ENCODE measurements around the gene PCSK9.

PCSK9 gene

GRCh38 chr1:55044617-55045397 lies 5.5 kb downstream of the PCSK9 start:
- DNase-seq (no peak), ATAC-seq (no peak)

- ATAC-seq (no peak), DNase-seq (no peak)
Measured at GRCh38 chr1:55045430-55045829, 6.1 kb downstream of the PCSK9 start.

- ATAC-seq (no peak), DNase-seq (no peak)
Measured at GRCh38 chr1:55046871-55047270, 7.5 kb downstream of the PCSK9 start.

DNA sequence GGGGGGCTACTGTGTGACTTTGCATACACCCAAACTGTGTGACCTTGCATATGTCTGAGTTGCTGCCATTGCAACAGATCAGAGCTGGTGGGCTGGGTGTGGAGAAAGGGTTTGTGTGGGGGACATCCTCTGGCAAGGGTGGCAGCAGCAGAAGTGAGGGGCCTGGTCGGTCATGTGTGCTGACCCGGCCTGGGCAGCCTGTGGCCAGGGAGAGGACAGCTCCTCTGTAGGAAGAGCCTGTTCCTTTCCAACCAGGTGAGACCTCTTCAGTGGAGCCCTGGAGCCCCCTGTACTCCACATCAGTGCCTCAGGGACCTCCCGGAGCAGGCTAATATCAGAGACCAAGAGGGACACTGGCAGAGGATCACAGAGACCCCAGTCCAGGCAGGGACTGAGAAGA lies 8.3 kb downstream of the PCSK9 start:
- DNase-seq: no peak
- no peak for ATAC-seq

- ATAC-seq (no peak), DNase-seq (no peak)
Measured at GRCh38 chr1:55048453-55049270, 9.3 kb downstream of the PCSK9 start.

DNA sequence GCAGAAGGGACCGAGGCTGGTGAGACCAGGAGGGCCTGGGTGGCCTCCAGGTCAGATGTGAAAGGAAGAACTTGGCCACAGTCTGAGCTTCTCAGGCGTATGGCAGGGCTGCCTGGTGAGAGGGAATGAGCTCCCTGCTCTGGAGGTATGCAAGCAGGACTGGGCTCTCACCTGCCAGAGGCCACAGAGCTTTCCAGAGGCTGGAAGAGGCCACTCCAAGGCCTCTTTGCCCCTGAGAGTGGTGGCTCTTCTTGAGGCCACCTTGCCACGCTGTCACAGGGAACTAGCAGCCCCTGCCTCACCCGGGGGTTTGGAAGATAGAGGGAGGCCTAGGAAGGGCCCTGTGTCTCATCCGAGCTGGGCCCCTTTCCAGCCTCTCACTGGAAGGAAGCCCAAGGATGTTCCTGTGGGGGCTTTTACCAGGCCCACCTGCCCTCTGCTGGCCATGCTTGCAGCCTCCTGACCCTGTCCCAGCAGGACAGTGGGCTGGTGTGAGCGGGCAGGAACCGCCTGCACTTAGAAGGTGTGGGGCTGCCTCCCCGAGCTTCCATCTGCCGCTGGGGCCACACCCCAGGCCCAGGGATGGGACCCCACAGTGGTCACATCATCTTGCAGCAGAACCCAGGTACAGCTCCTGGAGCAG lies 10.0 kb downstream of the PCSK9 start:
- ATAC-seq: no peak
- no peak for DNase-seq

GRCh38 chr1:55049914-55050278 lies 10.5 kb downstream of the PCSK9 start:
- DNase-seq (no peak), ATAC-seq (no peak)

DNA sequence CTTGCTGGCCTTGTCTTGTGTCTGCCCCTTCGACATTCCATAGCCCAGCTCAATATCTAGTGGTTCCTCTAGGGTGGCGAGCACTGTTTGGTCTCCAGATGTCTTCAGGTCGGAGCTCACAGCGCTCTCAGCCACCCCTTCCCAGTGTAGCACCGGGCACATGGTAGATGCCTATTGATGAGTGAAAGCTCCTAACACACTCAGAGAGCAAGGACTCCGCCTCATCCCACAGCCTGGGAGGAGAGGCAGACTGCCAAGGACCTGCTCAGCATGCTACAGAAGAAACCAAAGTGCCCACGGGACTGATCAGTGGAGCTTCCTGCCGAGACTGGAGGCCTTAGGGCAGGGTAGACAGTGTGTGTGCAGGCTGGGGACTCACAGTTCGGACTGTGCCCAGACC lies 10.9 kb downstream of the PCSK9 start:
- ATAC-seq (no peak), DNase-seq (no peak)

DNA sequence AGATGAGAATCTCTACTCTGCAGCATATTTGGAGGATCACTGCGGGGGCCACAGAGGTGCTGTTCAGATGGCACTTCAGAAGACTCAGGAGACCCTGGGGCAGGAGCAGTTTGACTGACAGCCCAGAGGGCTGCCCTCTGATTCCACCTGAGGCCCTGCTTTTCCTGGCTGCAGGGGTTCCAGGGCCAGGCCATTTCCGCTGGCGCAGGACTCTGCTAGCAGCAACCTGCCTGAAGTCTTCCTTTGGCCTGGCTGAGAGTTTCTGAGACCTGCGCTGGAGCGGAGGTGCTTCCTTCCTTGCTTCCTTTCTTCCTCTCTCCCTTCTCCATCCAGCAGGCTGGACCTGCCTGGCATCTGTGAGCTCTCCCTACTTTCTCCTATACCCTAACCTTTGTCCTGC lies 11.8 kb downstream of the PCSK9 start:
- no peak for ATAC-seq

GRCh38 chr1:55051621-55052020 lies 12.3 kb downstream of the PCSK9 start:
- ATAC-seq (no peak), DNase-seq (no peak)

More for the DNA sequence above, 11.8 kb downstream of the PCSK9 start:
- DNase-seq: no peak

DNA sequence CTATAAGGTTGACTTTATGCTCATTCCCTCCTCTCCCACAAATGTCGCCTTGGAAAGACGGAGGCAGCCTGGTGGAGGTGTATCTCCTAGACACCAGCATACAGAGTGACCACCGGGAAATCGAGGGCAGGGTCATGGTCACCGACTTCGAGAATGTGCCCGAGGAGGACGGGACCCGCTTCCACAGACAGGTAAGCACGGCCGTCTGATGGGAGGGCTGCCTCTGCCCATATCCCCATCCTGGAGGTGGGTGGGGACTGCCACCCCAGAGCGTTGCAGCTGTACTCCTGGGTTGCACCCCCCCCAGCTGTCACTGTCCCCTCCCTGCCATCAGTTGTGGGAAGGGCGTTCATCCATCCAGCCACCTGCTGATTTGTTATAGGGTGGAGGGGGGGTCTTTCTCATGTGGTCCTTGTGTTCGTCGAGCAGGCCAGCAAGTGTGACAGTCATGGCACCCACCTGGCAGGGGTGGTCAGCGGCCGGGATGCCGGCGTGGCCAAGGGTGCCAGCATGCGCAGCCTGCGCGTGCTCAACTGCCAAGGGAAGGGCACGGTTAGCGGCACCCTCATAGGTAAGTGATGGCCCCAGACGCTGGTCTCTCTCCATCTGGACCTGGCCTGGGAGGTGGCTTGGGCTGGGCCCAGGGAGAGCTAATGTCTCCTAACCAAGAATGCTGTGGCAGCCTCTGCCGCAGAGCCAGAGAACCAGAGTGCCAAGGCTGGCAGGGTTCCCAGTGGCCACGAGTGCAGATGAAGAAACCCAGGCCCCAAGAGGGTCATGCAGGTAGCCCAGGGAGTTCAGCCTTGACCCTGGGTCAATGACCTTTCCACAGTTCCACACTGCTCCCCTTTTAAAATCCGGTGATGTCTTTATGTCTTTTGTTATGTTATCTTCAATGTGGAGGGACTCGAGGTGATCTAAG lies 13.1 kb downstream of the PCSK9 start:
- no peak for DNase-seq
- ATAC-seq: no peak

DNA sequence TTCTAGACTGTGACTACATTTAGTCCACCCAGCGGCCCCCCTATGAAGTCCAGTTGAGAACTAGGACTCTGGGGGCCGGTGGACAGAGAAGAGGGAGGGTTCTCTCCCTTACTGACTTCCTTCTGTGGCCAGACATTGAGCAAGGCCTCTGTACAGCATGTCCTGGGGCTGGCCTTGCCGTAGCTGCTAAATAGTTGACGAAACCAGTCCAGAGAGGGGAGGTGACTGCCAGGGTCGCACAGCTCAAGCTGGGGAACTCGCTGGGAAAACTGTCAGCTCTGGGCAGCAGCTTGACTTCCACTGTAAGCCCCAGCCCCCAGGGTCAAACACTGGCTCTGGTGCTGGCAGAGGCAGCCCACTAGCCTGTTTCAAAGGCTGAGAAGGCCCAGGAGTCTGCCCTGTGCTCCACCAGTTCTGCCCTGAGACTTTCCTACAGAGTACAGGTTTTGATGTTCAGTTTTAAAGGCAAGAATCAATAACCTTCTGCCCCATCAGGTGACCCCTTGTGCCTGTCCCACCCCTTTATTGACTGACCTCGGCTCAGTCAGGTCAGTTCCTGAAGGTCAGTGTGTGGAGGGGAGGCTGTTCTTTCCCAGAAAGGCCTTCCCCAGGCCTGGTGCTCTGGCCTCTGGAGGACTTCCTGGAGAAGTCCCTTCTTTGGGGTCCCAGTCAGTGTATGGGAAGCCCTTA lies 14.1 kb downstream of the PCSK9 start:
- ATAC-seq (no peak), DNase-seq (no peak)

- DNase-seq (no peak), ATAC-seq (no peak)
Measured at GRCh38 chr1:55054396-55054795, 15.0 kb downstream of the PCSK9 start.

DNA sequence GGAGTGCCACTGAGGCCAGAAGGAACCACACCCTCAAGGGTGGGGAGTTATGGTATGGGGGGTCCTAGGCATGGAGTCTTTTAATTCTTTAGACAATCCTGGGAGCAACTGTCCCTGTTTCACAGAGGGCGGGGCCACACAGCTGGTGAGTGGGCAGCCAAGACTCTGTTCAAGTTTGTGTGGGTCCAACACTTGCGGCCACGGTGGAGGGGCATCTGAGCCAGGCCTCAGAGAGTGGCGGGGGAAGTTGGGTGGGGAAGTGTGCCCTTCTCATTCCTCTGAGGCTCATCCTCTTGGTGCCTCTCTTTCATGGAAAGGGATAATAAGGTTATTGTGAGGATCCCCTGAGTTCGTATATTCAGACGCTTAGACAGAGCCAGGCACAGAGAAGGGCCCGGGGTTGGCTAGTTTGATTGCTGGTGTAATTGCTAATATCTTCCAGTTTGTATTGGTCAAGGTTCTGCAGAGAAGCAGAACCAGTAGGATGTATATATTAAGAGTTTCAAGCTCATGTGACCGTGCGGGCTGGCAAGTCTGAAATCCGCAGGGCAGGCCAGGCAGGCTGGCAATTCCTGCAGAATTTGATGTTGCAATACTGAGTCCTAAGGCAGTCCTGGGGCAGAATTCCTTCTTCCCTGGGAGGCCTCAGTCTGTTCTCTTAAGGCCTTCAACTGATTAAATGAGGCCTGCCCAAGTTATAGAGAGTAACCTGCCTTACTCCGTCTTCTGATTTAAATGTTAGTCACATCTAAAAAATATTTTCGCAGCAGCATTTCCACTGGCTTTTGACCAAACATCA lies 15.9 kb downstream of the PCSK9 start:
- DNase-seq: no peak
- ATAC-seq: no peak

DNA sequence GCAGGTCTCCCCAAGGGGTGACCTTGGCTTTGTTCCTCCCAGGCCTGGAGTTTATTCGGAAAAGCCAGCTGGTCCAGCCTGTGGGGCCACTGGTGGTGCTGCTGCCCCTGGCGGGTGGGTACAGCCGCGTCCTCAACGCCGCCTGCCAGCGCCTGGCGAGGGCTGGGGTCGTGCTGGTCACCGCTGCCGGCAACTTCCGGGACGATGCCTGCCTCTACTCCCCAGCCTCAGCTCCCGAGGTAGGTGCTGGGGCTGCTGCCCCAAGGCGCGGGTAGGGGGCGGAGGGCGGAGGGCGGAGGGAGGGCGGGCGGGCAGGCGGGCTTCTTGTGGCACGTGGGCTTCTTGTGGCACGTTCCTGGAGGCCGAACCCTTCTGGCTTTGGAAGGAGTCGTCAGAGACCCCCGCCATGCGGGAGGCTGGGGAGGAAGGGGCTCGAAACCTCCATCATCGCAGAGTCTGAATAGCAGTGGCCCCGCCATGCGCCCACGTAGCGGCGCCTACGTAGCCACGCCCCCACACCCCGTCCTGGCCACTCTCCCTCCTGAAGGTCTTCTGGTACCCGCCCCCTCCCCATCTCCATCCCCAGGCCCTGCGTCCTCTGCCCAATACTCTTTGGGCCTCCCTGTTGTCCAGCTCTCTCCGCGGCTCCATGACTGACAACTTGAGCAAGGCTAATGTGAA lies 16.7 kb downstream of the PCSK9 start:
- ATAC-seq: no peak
- DNase-seq: no peak

DNA sequence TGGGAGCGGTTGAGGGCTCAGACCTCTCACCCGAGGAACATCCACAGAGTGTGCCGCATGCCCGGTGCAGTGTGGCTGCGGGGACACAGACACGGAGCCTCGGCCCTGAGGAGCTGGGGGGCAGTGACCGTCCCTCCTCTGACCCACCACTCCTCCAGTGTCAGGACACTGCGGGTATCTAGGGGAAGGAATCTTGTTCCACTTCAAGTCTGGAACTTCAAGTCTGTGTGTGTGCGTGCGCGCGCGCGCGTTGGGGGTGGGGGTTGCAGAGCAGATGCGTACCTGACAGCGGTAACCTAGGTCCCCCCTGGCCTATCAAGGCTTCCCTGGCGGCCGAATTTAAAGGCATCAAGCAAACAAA lies 17.3 kb downstream of the PCSK9 start:
- DNase-seq (no peak), ATAC-seq (no peak)

DNA sequence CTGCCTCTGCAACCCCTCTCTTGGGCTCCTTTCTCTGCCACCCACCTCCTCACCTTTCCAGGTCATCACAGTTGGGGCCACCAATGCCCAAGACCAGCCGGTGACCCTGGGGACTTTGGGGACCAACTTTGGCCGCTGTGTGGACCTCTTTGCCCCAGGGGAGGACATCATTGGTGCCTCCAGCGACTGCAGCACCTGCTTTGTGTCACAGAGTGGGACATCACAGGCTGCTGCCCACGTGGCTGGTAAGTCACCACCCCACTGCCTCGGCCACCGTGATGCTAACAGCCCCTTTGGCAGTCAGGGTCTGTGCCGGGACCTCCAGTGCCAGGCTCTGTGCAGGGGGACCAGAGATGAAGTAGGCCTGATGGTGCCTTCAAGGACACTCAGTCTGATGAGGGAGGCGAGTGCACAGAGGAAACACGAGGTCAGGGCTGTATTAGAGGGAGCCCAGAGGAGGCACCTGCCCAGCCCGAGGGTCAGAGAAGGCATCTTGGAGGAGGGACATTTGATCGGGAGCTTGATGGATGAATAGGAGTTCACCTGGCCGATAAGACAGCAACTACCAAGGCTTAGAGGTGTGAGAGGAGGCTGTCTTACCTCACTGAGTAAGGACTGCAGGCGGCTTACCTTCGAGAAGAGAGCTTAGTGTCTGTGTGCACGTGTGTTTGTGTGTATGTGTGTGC lies 18.1 kb downstream of the PCSK9 start:
- ATAC-seq: no peak
- no peak for DNase-seq

- no peak for DNase-seq
- ATAC-seq: no peak
Measured at GRCh38 chr1:55057956-55058298, 18.6 kb downstream of the PCSK9 start.

DNA sequence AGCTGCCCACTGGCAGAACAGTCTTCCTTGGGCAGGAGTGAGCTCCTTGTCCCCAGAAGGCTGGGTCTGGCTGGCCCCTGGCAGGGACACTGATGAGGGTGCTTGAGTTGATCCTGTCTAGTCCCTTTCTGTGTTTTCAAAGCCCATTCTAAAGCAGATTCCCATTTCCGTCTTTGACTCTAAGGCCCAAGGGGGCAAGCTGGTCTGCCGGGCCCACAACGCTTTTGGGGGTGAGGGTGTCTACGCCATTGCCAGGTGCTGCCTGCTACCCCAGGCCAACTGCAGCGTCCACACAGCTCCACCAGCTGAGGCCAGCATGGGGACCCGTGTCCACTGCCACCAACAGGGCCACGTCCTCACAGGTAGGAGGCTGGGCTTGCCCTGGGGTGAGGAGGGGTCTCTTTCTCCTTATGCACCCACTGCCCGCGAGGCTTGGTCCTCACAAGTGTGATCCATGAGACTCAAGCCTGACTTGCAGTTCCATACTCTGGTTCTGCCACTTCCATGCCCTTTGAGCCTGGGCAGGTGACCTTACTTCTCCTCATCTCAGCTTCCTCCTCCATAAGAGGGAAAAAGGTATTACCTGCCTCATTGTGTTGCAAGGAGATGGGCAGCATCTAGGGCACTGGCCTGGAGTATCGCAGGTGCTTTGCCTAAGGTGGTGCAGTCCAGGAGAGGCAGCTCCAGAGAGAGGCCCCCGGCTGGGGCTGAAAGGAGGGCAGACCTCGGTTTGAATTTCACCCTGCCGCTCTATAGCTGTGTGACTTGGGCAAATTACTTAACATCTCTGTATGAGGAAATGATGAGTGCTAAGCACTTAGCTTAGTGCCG lies 20.2 kb downstream of the PCSK9 start:
- DNase-seq (no peak), ATAC-seq (no peak)

All from stimulated activated naive CD8-positive, alpha-beta T cell treated with anti-CD3 and anti-CD28 coated beads, Interleukin-15, Interleukin-2, amounts not matched to agents 100 U/mL and 50 U/mL, for 24 hours (primary cell).